Neural cell (in vitro differentiated cells): ENCODE results near the gene SLC4A5.

Experiments
- EZH2 ChIP-seq: fragments of 200-600, 300-800 bp; shearing (Covaris generic), sonication (generic); IDR thresholded peaks from 2 replicates; pipeline ENCODE4 v1.6.1; 2014; ENCODE audit warnings: antibody characterized with exemption, low read length, borderline replicate concordance, mild to moderate bottlenecking; ENCODE audit not compliant: insufficient read depth, poor library complexity, severe bottlenecking
- MXI1 ChIP-seq: fragments of 450-650 bp; conservative IDR thresholded peaks from 2 replicates; pipeline ENCODE4 v1.6.1; 2014; ENCODE audit warnings: antibody characterized with exemption, mild to moderate bottlenecking; ENCODE audit not compliant: poor library complexity, severe bottlenecking
- RAD21 ChIP-seq: fragments of 450-650 bp; conservative IDR thresholded peaks from 2 replicates; pipeline ENCODE4 v1.6.1; 2014; ENCODE audit warnings: antibody characterized with exemption, mild to moderate bottlenecking, moderate library complexity
- TF ChIP-seq, protein P1 (sequence below): fragments of 450-650 bp; IDR thresholded peaks from 2 replicates; pipeline ENCODE4 v1.5.1; 2014; ENCODE audit warnings: antibody characterized with exemption, mild to moderate bottlenecking, moderate library complexity; ENCODE audit not compliant: poor library complexity, severe bottlenecking

DNA sequence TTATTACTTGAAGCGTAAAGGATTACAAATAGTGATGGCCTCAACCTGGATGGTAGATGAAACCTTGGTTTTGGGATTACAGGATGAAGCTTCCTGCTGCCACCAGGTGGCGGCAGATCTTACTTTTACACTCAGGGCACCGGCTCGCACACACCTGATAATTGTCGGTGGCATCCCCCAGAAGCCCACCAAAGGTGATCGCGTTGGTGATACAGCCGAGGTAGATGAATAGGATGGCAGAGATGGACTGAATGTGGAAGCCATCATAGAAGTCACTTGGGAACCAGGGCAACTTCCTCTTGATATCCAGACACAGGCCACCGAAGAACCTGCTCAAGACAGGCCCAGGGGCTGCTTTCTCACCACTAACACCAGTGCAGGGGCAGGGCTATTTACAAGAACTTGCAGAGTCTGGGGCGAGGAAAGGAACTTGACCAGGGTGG lies 93.0 kb downstream of the SLC4A5 start:
- TF ChIP-seq, protein P1, sequence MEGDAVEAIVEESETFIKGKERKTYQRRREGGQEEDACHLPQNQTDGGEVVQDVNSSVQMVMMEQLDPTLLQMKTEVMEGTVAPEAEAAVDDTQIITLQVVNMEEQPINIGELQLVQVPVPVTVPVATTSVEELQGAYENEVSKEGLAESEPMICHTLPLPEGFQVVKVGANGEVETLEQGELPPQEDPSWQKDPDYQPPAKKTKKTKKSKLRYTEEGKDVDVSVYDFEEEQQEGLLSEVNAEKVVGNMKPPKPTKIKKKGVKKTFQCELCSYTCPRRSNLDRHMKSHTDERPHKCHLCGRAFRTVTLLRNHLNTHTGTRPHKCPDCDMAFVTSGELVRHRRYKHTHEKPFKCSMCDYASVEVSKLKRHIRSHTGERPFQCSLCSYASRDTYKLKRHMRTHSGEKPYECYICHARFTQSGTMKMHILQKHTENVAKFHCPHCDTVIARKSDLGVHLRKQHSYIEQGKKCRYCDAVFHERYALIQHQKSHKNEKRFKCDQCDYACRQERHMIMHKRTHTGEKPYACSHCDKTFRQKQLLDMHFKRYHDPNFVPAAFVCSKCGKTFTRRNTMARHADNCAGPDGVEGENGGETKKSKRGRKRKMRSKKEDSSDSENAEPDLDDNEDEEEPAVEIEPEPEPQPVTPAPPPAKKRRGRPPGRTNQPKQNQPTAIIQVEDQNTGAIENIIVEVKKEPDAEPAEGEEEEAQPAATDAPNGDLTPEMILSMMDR, result peak; percentile 80
- TF ChIP-seq RAD21 (peak; percentile 76), EZH2 (no peak), MXI1 (no peak)
